ENCODE results near the gene TAL1.
"Not testable (repeated sequence)": the region's sequence is repeated elsewhere in the genome, so short reads cannot be mapped to it uniquely, and the experiment has no call there.

The TAL1 gene

DNA sequence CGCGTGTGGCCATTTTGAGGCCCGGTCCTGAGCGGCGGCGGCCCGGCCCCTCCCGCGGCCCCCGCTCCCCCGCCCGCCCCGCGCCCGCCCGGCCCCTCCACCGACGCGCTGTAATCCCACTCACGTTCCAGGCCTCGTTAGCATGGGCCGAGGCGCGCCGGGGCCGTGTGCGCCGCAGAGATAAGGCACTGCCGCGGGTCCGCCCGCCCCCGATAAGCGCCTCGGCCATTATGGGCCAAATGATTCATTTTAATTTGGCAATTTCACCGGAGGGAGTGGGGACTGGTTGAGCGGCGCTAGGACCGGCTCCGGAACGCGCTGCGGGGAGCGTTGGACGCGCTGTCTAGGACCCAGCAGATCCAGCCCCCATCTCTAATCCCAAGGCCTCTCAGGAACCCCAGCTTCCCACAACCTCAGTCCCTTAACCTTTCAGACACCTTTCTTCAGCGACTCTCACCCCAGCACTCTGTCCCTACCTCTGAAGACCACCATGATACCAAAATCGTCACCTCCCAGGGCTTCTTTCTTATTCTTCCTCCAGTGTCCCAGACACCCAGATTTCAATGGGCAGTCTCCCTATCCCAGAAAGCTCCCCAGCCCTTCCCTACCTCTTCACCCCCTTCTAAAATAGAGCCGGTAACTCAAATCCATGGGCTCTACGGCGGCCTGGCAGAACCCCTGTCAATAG lies at the start of gene TAL1:
TSS of gene TAL1 (minus strand) at position 39 of the 688 bp plus-strand sequence. CDS start 6,337 bp downstream, outside the sequence.
- TF ChIP-seq, protein P1, sequence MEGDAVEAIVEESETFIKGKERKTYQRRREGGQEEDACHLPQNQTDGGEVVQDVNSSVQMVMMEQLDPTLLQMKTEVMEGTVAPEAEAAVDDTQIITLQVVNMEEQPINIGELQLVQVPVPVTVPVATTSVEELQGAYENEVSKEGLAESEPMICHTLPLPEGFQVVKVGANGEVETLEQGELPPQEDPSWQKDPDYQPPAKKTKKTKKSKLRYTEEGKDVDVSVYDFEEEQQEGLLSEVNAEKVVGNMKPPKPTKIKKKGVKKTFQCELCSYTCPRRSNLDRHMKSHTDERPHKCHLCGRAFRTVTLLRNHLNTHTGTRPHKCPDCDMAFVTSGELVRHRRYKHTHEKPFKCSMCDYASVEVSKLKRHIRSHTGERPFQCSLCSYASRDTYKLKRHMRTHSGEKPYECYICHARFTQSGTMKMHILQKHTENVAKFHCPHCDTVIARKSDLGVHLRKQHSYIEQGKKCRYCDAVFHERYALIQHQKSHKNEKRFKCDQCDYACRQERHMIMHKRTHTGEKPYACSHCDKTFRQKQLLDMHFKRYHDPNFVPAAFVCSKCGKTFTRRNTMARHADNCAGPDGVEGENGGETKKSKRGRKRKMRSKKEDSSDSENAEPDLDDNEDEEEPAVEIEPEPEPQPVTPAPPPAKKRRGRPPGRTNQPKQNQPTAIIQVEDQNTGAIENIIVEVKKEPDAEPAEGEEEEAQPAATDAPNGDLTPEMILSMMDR (IDR thresholded peaks at IDR 0.05) = no peak
- TF ChIP-seq ZFX (IDR thresholded peaks at IDR 0.05; ENCODE audit: borderline replicate concordance) = no peak
- H3K27ac ChIP-seq = no peak within 1 kb of the TSS

DNA sequence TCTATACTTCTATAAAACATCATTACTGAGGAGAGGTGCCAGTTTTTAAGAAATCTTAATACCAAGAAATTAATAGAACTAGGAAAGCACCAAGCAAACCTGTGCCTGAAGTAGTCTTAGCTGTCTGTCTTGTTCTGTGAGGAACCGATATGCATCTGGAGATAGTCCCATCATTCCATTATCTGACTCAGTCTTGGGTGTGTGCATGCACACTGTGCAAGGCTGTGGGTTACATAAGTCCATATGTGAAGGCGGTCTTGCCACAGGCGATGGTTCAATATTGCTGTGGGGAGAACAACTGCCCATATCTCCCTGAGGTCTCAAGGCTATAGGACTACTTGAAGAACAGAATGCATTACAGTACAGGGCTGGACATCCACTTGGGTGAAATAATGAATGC lies 48.1 kb upstream of the TAL1 start:
- TF ChIP-seq, protein P1 (IDR thresholded peaks at IDR 0.05) = no peak
- no peak for TF ChIP-seq ZFX (IDR thresholded peaks at IDR 0.05; ENCODE audit: borderline replicate concordance)
- no peak overlapping the region for H3K27ac ChIP-seq

DNA sequence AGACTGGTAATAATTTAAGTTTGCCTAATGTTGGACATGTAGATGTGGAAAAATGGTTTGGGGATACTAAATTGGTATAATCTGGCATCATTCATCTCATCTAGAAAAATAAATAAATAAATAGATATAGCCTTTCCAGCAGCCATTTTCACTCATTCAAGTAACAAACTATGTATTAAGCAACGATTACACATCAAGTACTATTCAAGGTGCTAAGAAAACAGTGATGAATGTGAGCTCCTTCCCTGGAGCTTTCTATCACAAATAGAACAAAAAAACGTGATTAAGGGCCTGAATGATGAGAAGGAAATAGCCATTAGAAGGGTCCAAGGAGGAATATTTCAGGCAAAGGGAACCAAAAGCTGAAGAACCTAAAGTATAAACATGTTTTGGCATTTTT lies 44.8 kb upstream of the TAL1 start:
- H3K27ac ChIP-seq = no peak overlapping the region
- TF ChIP-seq, protein P1 (IDR thresholded peaks at IDR 0.05) = no peak
- TF ChIP-seq ZFX (IDR thresholded peaks at IDR 0.05; ENCODE audit: borderline replicate concordance) = no peak

DNA sequence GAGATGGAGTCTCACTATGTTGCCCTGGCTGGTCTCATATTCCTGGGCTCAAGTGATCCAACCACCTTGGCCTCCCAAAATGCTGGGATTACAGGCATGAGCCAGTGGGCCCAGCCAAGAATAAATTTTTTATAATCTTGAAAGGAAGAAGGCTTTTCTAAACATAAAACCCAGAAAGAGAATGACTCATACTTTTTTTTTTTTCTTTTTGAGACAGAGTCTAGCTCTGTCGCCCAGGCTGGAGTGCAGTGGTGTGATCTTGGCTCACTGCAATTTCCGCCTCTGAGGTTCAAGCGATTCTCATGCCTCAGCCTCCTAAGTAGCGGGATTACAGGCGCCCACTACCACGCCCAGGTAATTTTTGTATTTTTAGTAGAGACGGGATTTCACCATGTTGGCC lies 43.8 kb upstream of the TAL1 start:
- not testable (repeated sequence) for H3K27ac ChIP-seq

DNA sequence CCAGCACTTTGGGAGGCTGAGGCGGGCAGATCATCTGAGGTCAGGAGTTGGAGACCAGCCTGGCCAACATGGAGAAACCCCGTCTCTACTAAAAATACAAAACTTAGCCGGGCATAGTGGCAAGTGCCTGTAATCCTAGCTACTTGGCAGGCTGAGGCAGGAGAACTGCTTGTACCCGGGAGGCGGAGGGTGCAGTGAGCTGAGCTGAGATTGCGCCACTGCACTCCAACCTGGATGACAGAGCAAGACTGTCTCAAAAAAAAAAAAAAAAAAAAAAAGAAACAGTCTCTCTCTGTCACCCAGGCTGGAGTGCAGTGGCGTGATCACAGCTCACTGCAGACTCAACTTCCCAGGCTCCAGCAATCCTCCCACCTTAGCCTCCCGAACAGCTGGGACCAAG lies 33.5 kb upstream of the TAL1 start:
- H3K27ac ChIP-seq = not testable (repeated sequence)

DNA sequence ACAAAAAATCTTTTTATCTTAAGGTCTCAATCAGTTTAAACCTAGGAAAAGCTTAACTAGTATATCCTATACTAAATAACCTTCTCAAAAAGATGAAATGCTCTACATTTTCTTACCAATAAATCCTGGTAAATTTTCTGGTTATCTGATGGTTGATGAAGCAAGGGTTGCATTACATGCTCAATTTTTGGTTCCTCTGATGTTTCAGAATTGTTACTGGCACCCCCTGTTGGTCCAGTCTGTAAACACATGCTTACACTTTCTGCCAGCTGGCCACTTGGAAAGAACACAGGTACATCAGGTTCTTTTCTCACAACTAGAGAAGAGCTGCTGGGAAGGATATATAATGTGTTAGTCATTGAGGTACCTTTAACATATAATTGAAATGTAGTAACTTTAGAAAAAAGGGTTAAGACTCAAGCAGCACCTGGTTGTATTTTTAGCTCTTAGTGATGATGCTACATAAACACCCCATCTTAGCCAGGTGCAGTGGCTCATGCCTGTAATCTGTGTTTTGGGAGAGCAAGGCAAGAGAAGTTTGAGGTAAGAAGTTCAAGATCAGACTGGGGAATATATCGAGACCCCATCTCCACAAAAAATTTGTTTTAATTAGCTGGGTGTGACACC lies 30.9 kb upstream of the TAL1 start:
- no peak overlapping the region for H3K27ac ChIP-seq
- TF ChIP-seq ZFX (IDR thresholded peaks at IDR 0.05; ENCODE audit: borderline replicate concordance) = no peak
- TF ChIP-seq, protein P1 (IDR thresholded peaks at IDR 0.05) = peak; percentile 81

DNA sequence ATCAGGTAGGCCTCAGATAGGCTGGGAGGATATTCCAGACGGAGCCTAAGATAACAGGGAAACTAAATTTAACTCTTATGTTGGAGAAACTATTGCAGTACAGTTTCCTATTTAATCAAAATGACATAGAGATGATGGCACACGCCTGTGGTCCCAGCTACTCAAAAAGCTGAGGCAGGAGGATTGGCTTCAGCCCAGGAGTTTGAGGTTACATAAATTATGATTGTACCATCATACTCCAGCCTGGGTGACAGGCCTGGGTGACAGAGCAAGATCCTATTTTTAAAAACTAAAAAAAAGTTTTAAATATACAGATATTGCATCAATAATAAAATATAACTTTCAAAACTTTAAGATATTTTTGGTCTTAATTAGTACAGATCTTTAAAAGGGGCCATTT lies 25.2 kb upstream of the TAL1 start:
- H3K27ac ChIP-seq = no peak overlapping the region
- TF ChIP-seq, protein P1 (IDR thresholded peaks at IDR 0.05) = no peak
- no peak for TF ChIP-seq ZFX (IDR thresholded peaks at IDR 0.05; ENCODE audit: borderline replicate concordance)

DNA sequence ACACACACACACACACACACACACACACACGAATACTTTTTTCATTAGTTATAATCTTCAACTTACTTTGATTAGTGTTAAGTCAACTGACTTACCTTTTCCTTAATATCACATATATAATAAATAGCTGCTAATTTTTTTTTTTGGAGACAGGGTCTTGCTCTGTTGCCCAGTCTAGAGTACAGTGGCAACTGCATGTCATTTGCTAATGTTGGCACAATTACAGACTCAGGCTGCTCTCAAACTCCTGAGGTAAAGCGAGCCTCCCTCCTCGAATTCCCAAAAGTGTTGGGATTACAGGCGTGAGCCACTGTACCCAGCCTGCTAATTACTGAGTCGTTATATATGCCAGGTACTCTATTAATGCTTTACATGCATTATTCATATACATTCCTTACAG lies 20.8 kb upstream of the TAL1 start:
- TF ChIP-seq, protein P1 (IDR thresholded peaks at IDR 0.05) = no peak
- TF ChIP-seq ZFX (IDR thresholded peaks at IDR 0.05; ENCODE audit: borderline replicate concordance) = no peak

More for the DNA sequence above, 20.8 kb upstream of the TAL1 start:
- H3K27ac ChIP-seq = no peak overlapping the region; the same call in 1 of the 2 replicates
